ENCODE results near the gene RSU1. TPM values are rescaled to one million over a fixed set of nuclear protein-coding genes. Genes with fewer than 3 reads are reported as not detected.

Gene RSU1
- total and polyA plus RNA-seq, 10 donors, result 20.5 to 81.7 (median 63.4) TPM

GRCh38 chr10:16609211-16609610, 208.0 kb downstream of the RSU1 start:
- H3K9me3 ChIP-seq, result no peaks in the 10 kb centered on the region
- no peak for DNase-seq
- intact Hi-C loops (cut with DNase I; ENCODE audit: low total_unique reads), result no loop called here

GRCh38 chr10:16606923-16607322, 210.3 kb downstream of the RSU1 start:
- H3K27ac ChIP-seq, result no peak overlapping the region
- no peaks in the 10 kb centered on the region for H3K4me1 ChIP-seq
- no peak overlapping the region for H3K4me3 ChIP-seq
- WGBS, 5 donors, result 96 to 99% (median 98%) methylated on average over 8 of the region's 8 CpGs
- H3K27me3 ChIP-seq (replicated peaks in 1 of 7), result no peaks in the 10 kb centered on the region
- H3K9me3 ChIP-seq, result no peaks in the 10 kb centered on the region
- TF ChIP-seq POLR2A (IDR thresholded peaks at IDR 0.05) (no peak), POLR2AphosphoS5 (IDR thresholded peaks at IDR 0.05) (no peak), CTCF (IDR thresholded peaks at IDR 0.05 in 8 of 11, conservative IDR thresholded peaks at IDR 0.05 in 3 of 11) (no peak)
- H3K36me3 ChIP-seq, result peaks cover 0 to 30% (median 0%) of the 10 kb centered on the region in 6 donors
- intact Hi-C loops (cut with DNase I; ENCODE audit: low total_unique reads), result no loop called here
- no peak for DNase-seq

More at GRCh38 chr10:16609211-16609610, 208.0 kb downstream of the RSU1 start:
- TF ChIP-seq POLR2AphosphoS5 (IDR thresholded peaks at IDR 0.05) (no peak), POLR2A (IDR thresholded peaks at IDR 0.05) (no peak), CTCF (IDR thresholded peaks at IDR 0.05 in 8 of 11, conservative IDR thresholded peaks at IDR 0.05 in 3 of 11) (no peak)
- Histone ChIP-seq H3K36me3 (peaks cover 0 to 24% (median 0%) of the 10 kb centered on the region in 6 donors), H3K4me3 (no peak overlapping the region), H3K27me3 (replicated peaks in 1 of 7) (no peaks in the 10 kb centered on the region), H3K4me1 (no peaks in the 10 kb centered on the region), H3K27ac (no peak overlapping the region)
- 93 to 96% (median 95%) methylated on average over 8 of the region's 8 CpGs for WGBS, 5 donors

GRCh38 chr10:16606421-16606820, 210.8 kb downstream of the RSU1 start:
- H3K4me3 ChIP-seq, result no peak overlapping the region
- DNase-seq, result no peak
- no peaks in the 10 kb centered on the region for H3K9me3 ChIP-seq
- H3K27me3 ChIP-seq (replicated peaks in 1 of 7), result no peaks in the 10 kb centered on the region
- TF ChIP-seq POLR2AphosphoS5 (IDR thresholded peaks at IDR 0.05), result no peak
- intact Hi-C loops (cut with DNase I; ENCODE audit: low total_unique reads), result no loop called here
- no peaks in the 10 kb centered on the region for H3K4me1 ChIP-seq
- H3K36me3 ChIP-seq, result peaks cover 0 to 30% (median 0%) of the 10 kb centered on the region in 6 donors
- no peak overlapping the region for H3K27ac ChIP-seq
- 80 to 91% (median 89%) methylated on average over 6 of the region's 6 CpGs for WGBS, 5 donors

GRCh38 chr10:16603308-16603707, 213.9 kb downstream of the RSU1 start:
- Histone ChIP-seq H3K27me3 (replicated peaks in 1 of 7) (no peaks in the 10 kb centered on the region), H3K9me3 (no peaks in the 10 kb centered on the region), H3K4me1 (no peaks in the 10 kb centered on the region), H3K36me3 (peaks cover 0 to 50% (median 0%) of the 10 kb centered on the region in 6 donors), H3K4me3 (no peak overlapping the region), H3K27ac (no peak overlapping the region)
- no peak for TF ChIP-seq POLR2A (IDR thresholded peaks at IDR 0.05)
- TF ChIP-seq CTCF (IDR thresholded peaks at IDR 0.05 in 8 of 11, conservative IDR thresholded peaks at IDR 0.05 in 3 of 11), result no peak
- TF ChIP-seq POLR2AphosphoS5 (IDR thresholded peaks at IDR 0.05), result no peak
- intact Hi-C loops (cut with DNase I; ENCODE audit: low total_unique reads), result no loop called here
- DNase-seq, result no peak
- WGBS, 5 donors, result 92 to 98% (median 94%) methylated on average over 2 of the region's 2 CpGs

Measured in spleen (tissue), 11 donors.